B cell (primary cell): Measurements from ENCODE around the gene ESYT1. TPM values are rescaled to one million over a fixed set of nuclear protein-coding genes. Genes with fewer than 3 reads are reported as not detected.

Source experiments
- ATAC-seq: fragments of 200-7000 bp; cut with Tn5 transposase; one replicate; pipeline ENCODE4 v1.10.0; 2021; ENCODE audit warnings: low read depth, mild to moderate bottlenecking, moderate number of reproducible peaks, moderate library complexity
- CTCF ChIA-PET: fragments of 350-600 bp; sonication (Branson Sonifier 250); formaldehyde crosslinking; loops from one replicate; lab custom pipeline; 2021; ENCODE audit warnings: antibody characterized with exemption, inconsistent platforms; lab: Charles Lee
- POLR2A ChIA-PET: fragments of 350-600 bp; sonication (Branson Sonifier 250); formaldehyde crosslinking; loops from one replicate; lab custom pipeline; 2021; ENCODE audit warnings: antibody characterized with exemption; lab: Charles Lee
- DNase-seq: peaks from one replicate; pipeline ENCODE4 v3.0.0; 2013
- H2AFZ ChIP-seq: 2 replicates; pipeline ENCODE4 v1.6.1; 2012; ENCODE audit warnings: mild to moderate bottlenecking, low read depth, low read length; ENCODE audit not compliant: insufficient read depth, poor library complexity, severe bottlenecking
- H3K27ac ChIP-seq, 2 donors: 1 replicate in 1 of 2; 2 replicates in 1 of 2; pipeline ENCODE4 v1.5.1; 2012 to 2013; ENCODE audit warnings: low read length in 2 of 2, mild to moderate bottlenecking in 2 of 2, moderate library complexity in 1 of 2
- H3K27me3 ChIP-seq, 4 experiments: fragments of 200-600 bp in 1 of 4; sonication (generic) in 1 of 4; replicated peaks in 1 of 4; 1 replicate in 2 of 4; 2 replicates in 2 of 4; pipeline versions ENCODE4 v1.6.1 to v1.7.0; 2013 to 2016; ENCODE audit warnings: low read length in 3 of 4, mild to moderate bottlenecking in 2 of 4, mixed read lengths in 1 of 4, moderate library complexity in 1 of 4; ENCODE audit not compliant: insufficient read depth in 4 of 4, control insufficient read depth in 3 of 4; ENCODE audit errors: control extremely low read depth in 1 of 4
- H3K36me3 ChIP-seq, 2 experiments: replicated peaks in 1 of 2; 1 replicate in 1 of 2; 2 replicates in 1 of 2; pipeline versions ENCODE4 v1.6.1 to v1.7.1; 2013; ENCODE audit warnings: low read length in 1 of 2; ENCODE audit not compliant: insufficient read depth in 2 of 2, control insufficient read depth in 1 of 2; ENCODE audit errors: control extremely low read depth in 1 of 2, extremely low read depth in 1 of 2
- H3K4me1 ChIP-seq, 2 donors: fragments of 200-600 bp in 1 of 2; sonication (generic) in 1 of 2; 1 replicate in 1 of 2; 2 replicates in 1 of 2; pipeline versions ENCODE4 v1.5.1 to v1.6.1; 2013 to 2017; ENCODE audit warnings: low read length in 2 of 2; ENCODE audit not compliant: control insufficient read depth in 2 of 2, insufficient read depth in 2 of 2
- H3K4me2 ChIP-seq: replicated peaks from 2 replicates; pipeline ENCODE3; 2012; ENCODE audit warnings: mild to moderate bottlenecking, low read depth, low read length; ENCODE audit not compliant: poor library complexity, severe bottlenecking
- H3K4me3 ChIP-seq, 5 experiments: fragments of 200-600 bp in 1 of 5; sonication (generic) in 1 of 5; 1 replicate in 3 of 5; 2 replicates in 2 of 5; pipeline versions ENCODE4 v1.5.1 to v1.7.0; 2011 to 2016; ENCODE audit warnings: low read length in 4 of 5, mild to moderate bottlenecking in 4 of 5, low read depth in 2 of 5, control low read depth in 1 of 5, moderate library complexity in 1 of 5; ENCODE audit not compliant: insufficient read depth in 1 of 5; ENCODE audit errors: control extremely low read depth in 1 of 5, extremely low read depth in 1 of 5
- H3K79me2 ChIP-seq: fragments of 200-600 bp; sonication (generic); one replicate; pipeline ENCODE4 v1.6.0; 2016; ENCODE audit warnings: low read length; ENCODE audit not compliant: control insufficient read depth, insufficient read depth
- H3K9ac ChIP-seq: fragments of 200-600 bp; sonication (generic); 2 replicates; pipeline ENCODE4 v1.6.1; 2017; ENCODE audit warnings: mild to moderate bottlenecking, low read length, moderate library complexity
- H3K9me3 ChIP-seq, 3 donors: one replicate each; pipeline versions ENCODE4 v1.6.1 to v1.7.1; 2013; ENCODE audit warnings: low read length in 2 of 3; ENCODE audit not compliant: control insufficient read depth in 2 of 3, insufficient read depth in 1 of 3; ENCODE audit errors: control extremely low read depth in 1 of 3
- H4K20me1 ChIP-seq: 2 replicates; pipeline ENCODE4 v1.6.0; 2012; ENCODE audit warnings: mild to moderate bottlenecking, low read length; ENCODE audit not compliant: insufficient read depth, control insufficient read depth, poor library complexity, severe bottlenecking
- H3K27ac Mint-ChIP-seq: one replicate; pipeline ENCODE4 v1.8.0; 2021; ENCODE audit warnings: mixed read lengths
- H3K27me3 Mint-ChIP-seq: one replicate; pipeline ENCODE4 v1.8.0; 2021; ENCODE audit warnings: mixed read lengths
- H3K4me1 Mint-ChIP-seq: one replicate; pipeline ENCODE4 v1.8.0; 2021; ENCODE audit warnings: mixed read lengths
- H3K4me3 Mint-ChIP-seq: one replicate; pipeline ENCODE4 v1.8.0; 2021; ENCODE audit warnings: mixed read lengths
- H3K9me3 Mint-ChIP-seq: one replicate; pipeline ENCODE4 v1.8.0; 2022; ENCODE audit warnings: mixed read lengths; ENCODE audit not compliant: insufficient read depth
- EZH2 ChIP-seq: IDR thresholded peaks from 2 replicates; pipeline ENCODE4 v1.6.1; 2012; ENCODE audit warnings: borderline replicate concordance, low read depth, mild to moderate bottlenecking, moderate library complexity, low read length; ENCODE audit not compliant: insufficient read depth, poor library complexity, severe bottlenecking
- WGBS: methylation state at CpG from one replicate; pipeline ENCODE4 v1.1.5; 2013; ENCODE audit warnings: missing lambda C conversion rate; ENCODE audit not compliant: insufficient coverage; 5-methylcytosine and 5-hydroxymethylcytosine counted together
- intact Hi-C: fragments of 100-400 bp; cut with micrococcal nuclease; formaldehyde crosslinking; loops from one replicate; pipeline ENCODE4 v1.10.0; 2022
- polyA plus RNA-seq: library from polyadenylated mRNA; depleted of rRNA; stranded (reverse); fragments of >200 nt; gene quantifications from 2 replicates; pipeline ENCODE4 v1.2.3, GENCODE V29; 2012
- total RNA-seq, 2 donors: library from RNA; stranded (reverse); fragments of 120-200 nt in 1 of 2; gene quantifications; 1 replicate in 1 of 2; 2 replicates in 1 of 2; pipeline versions ENCODE4 v1.2.3 to v1.2.4, GENCODE V29; 2013 to 2022
- TF ChIP-seq, protein P1 (sequence below): fragments of 200-600 bp; IDR thresholded peaks from one replicate; pipeline ENCODE4 v1.8.0; 2022; ENCODE audit warnings: antibody characterized with exemption, mild to moderate bottlenecking

ESYT1 gene
- total and polyA plus RNA-seq, 2 donors (not counting 1 experiment from before 2014, with no cell fraction given): 154 to 162 TPM

DNA sequence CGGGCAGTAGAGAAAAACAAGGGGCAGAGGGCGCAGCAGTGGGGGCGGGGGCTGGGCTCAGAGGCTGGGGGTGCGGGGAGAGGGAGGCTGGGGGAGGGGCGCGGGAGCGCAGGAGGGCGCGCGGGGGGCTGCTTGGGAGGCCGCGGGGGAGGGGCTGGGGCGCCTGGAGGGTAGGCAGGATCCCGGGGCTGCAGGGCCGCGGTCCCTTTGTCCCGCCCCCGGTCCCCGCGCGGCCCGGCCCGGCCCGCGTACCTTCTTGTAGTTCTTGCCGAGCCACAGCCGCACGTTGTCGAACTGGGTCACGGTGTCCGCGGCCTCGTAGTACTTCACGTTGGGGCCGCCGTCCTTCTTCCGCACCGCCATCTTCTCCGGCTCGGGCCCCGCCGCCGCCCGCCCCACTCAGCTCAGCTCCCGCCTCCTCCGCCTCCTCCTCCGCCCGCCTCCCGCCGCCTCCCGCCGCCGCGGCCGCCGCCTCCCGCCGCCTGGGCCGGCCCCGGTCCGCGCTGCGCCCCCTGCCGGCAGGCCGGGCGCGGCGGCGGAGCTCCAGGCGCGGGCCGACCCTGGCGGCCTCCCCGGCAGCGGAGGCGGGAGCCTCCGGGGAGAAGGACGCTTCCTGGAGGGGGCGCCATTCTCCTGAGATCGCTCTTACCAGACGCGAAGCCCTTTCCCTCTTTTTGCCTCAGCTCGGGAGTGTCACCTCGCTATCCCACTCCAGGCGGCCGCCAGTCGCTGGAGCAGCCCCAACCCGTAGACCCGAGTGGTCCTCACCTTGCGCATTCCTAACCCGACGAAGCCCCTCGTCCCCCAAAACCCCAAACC lies 61.2 kb downstream of the ESYT1 start, which contains the start of gene SMARCC2:
Gene SMARCC2 (minus strand): TSS at position 385 of the 819 bp plus-strand sequence. CDS start 22 bp downstream, at position 363.
- H3K4me3 Mint-ChIP-seq: peak within 1 kb of the TSS; percentile 98
- CTCF ChIA-PET: interaction anchor here (0.5 to 6.7 kb wide), 50 partner anchors 8 to 451 kb away, joined by 3 to 247 read pairs (median 5); partner anchors contain the start of genes ANKRD52, COQ10A, ESYT1 and MYL6B
- H3K4me2 ChIP-seq: peak within 1 kb of the TSS; percentile 99
- no peaks in the 10 kb centered on the region for H3K9me3 ChIP-seq
- intact Hi-C loops: loop anchor here (1.0 to 10.0 kb wide), 5 partner anchors 31 to 279 kb away; partner anchors contain the start of genes MYL6, RPS26 and SPRYD4
- H3K27me3 ChIP-seq: no peaks in the 10 kb centered on the region
- DNase-seq: peak; percentile 91
- no peaks in the 10 kb centered on the region for H3K9me3 Mint-ChIP-seq
- peaks cover 48% of the 10 kb centered on the region for H3K4me1 Mint-ChIP-seq
- H3K4me3 ChIP-seq: peak within 1 kb of the TSS; percentile 61 to 89 (median 85)
- peaks cover 0 to 21% of the 10 kb centered on the region in 2 experiments for H3K36me3 ChIP-seq
- no peaks in the 10 kb centered on the region for H3K27me3 Mint-ChIP-seq
- peak; percentile 87 for ATAC-seq
- peak within 1 kb of the TSS; percentile 97 for H3K27ac Mint-ChIP-seq
- H3K9ac ChIP-seq: peak within 1 kb of the TSS; percentile 92
- whole genome bisulfite sequencing: under 1% methylated on average over 87 of the region's 93 CpGs
- H3K79me2 ChIP-seq: peaks cover 29% of the 10 kb centered on the region
- peak within 1 kb of the TSS; percentile 97 for H2AFZ ChIP-seq
- H4K20me1 ChIP-seq: no peaks in the 10 kb centered on the region
- POLR2A ChIA-PET: interaction anchor here (0.6 to 3.2 kb wide), 26 partner anchors 13 to 1212 kb away, joined by 3 to 35 read pairs (median 5); partner anchors contain the start of genes COQ10A, CS, ESYT1 and GLS2
- peak within 1 kb of the TSS; percentile 75 to 86 for H3K27ac ChIP-seq
- TF ChIP-seq, protein P1, sequence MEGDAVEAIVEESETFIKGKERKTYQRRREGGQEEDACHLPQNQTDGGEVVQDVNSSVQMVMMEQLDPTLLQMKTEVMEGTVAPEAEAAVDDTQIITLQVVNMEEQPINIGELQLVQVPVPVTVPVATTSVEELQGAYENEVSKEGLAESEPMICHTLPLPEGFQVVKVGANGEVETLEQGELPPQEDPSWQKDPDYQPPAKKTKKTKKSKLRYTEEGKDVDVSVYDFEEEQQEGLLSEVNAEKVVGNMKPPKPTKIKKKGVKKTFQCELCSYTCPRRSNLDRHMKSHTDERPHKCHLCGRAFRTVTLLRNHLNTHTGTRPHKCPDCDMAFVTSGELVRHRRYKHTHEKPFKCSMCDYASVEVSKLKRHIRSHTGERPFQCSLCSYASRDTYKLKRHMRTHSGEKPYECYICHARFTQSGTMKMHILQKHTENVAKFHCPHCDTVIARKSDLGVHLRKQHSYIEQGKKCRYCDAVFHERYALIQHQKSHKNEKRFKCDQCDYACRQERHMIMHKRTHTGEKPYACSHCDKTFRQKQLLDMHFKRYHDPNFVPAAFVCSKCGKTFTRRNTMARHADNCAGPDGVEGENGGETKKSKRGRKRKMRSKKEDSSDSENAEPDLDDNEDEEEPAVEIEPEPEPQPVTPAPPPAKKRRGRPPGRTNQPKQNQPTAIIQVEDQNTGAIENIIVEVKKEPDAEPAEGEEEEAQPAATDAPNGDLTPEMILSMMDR: peak; percentile 72
- no peak for TF ChIP-seq EZH2
- H3K4me1 ChIP-seq: peaks cover 19 to 34% of the 10 kb centered on the region in 2 donors
